IMR-90 (cell line): ENCODE measurements around the gene PDE4B. TPM values are rescaled to one million over a fixed set of nuclear protein-coding genes. Genes with fewer than 3 reads are reported as not detected.

ENCODE experiments used
- ATAC-seq: fragments of 200-7000 bp; cut with Tn5 transposase; 2 replicates; pipeline ENCODE4 v1.9.1; 2020; ENCODE audit warnings: low read depth, mild to moderate bottlenecking, moderate library complexity
- BruUV-seq: library from RNA; stranded (reverse); fragments of 400-500 nt; replicated peaks from 2 replicates; lab custom pipeline; 2021; lab: Mats Ljungman, UMichigan
- CTCF ChIA-PET: fragments of 300-600 bp; formaldehyde crosslinking; extraction: SDS; loops from one replicate; lab custom pipeline; 2021; ENCODE audit warnings: antibody characterized with exemption; lab: Yijun Ruan, JAX
- POLR2A ChIA-PET: fragments of 300-600 bp; sonication (Branson Sonifier 250); formaldehyde crosslinking; loops from one replicate; lab custom pipeline; 2022; ENCODE audit warnings: antibody characterized with exemption; ENCODE audit not compliant: unreplicated experiment; lab: Charles Lee
- DNase-seq: peaks from one replicate; pipeline ENCODE4 v3.0.0; 2013
- H2AFZ ChIP-seq: replicated peaks from 2 replicates; pipeline ENCODE3; 2013; ENCODE audit warnings: low read length, mild to moderate bottlenecking; ENCODE audit not compliant: poor library complexity
- H2AK5ac ChIP-seq: 2 replicates; pipeline ENCODE4 v1.6.1; 2013; ENCODE audit warnings: low read depth, low read length, inconsistent platforms
- H2AK9ac ChIP-seq: replicated peaks from 2 replicates; pipeline ENCODE3; 2013; ENCODE audit warnings: mild to moderate bottlenecking, low read depth, low read length, moderate library complexity; ENCODE audit not compliant: poor library complexity
- H2BK120ac ChIP-seq: 2 replicates; pipeline ENCODE4 v1.6.1; 2013; ENCODE audit warnings: low read depth, low read length, inconsistent platforms
- H2BK15ac ChIP-seq: 3 replicates; pipeline ENCODE4 v1.6.1; 2013; ENCODE audit warnings: low read depth, low read length, inconsistent platforms
- H2BK20ac ChIP-seq: 2 replicates; pipeline ENCODE4 v1.6.1; 2013; ENCODE audit warnings: low read depth, mild to moderate bottlenecking, inconsistent platforms, low read length, moderate library complexity
- H2BK5ac ChIP-seq: 2 replicates; pipeline ENCODE4 v1.6.1; 2013; ENCODE audit warnings: mild to moderate bottlenecking, low read depth, low read length, inconsistent platforms; ENCODE audit not compliant: poor library complexity, severe bottlenecking
- H3K14ac ChIP-seq: replicated peaks from 2 replicates; pipeline ENCODE4 v1.6.1; 2013; ENCODE audit warnings: low read depth, low read length, inconsistent platforms
- H3K18ac ChIP-seq: 2 replicates; pipeline ENCODE4 v1.6.1; 2013; ENCODE audit warnings: low read depth, low read length, control low read depth
- H3K23ac ChIP-seq: 2 replicates; pipeline ENCODE4 v1.6.1; 2013; ENCODE audit warnings: low read depth, low read length, inconsistent platforms
- H3K27ac ChIP-seq: 2 replicates; pipeline ENCODE4 v1.5.1; 2013; ENCODE audit warnings: mild to moderate bottlenecking, control low read depth, low read length; ENCODE audit not compliant: insufficient read depth
- H3K27me3 ChIP-seq: 2 replicates; pipeline ENCODE4 v1.6.1; 2013; ENCODE audit warnings: low read length; ENCODE audit not compliant: control insufficient read depth, insufficient read depth
- H3K36me3 ChIP-seq: 2 replicates; pipeline ENCODE4 v1.6.1; 2013; ENCODE audit warnings: low read length, mixed read lengths; ENCODE audit not compliant: control insufficient read depth, insufficient read depth
- H3K4ac ChIP-seq: 2 replicates; pipeline ENCODE4 v1.6.1; 2013; ENCODE audit warnings: low read depth, low read length, inconsistent platforms
- H3K4me1 ChIP-seq: 2 replicates; pipeline ENCODE4 v1.6.1; 2013; ENCODE audit warnings: low read length, mixed read lengths; ENCODE audit not compliant: control insufficient read depth, insufficient read depth
- H3K4me2 ChIP-seq: 2 replicates; pipeline ENCODE4 v1.6.1; 2013; ENCODE audit warnings: low read depth, mild to moderate bottlenecking, control low read depth, low read length, moderate library complexity
- H3K4me3 ChIP-seq: 2 replicates; pipeline ENCODE4 v1.5.1; 2013; ENCODE audit warnings: low read depth, mild to moderate bottlenecking, control low read depth, low read length, moderate library complexity; ENCODE audit not compliant: insufficient read depth
- H3K56ac ChIP-seq: 2 replicates; pipeline ENCODE4 v1.6.1; 2013; ENCODE audit warnings: low read length, inconsistent platforms; ENCODE audit not compliant: insufficient read depth; ENCODE audit errors: extremely low read depth
- H3K79me1 ChIP-seq, 2 experiments: 2 replicates each; pipeline ENCODE4 v1.6.1; 2013; ENCODE audit warnings: low read length in 2 of 2, inconsistent platforms in 1 of 2, low read depth in 1 of 2
- H3K9ac ChIP-seq: 2 replicates; pipeline ENCODE4 v1.6.1; 2013; ENCODE audit warnings: low read depth, low read length, control low read depth
- H3K9me1 ChIP-seq: 2 replicates; pipeline ENCODE4 v1.6.1; 2013; ENCODE audit warnings: low read length, inconsistent platforms; ENCODE audit not compliant: insufficient read depth
- H3K9me3 ChIP-seq: 2 replicates; pipeline ENCODE4 v1.6.1; 2013; ENCODE audit warnings: low read length; ENCODE audit not compliant: control insufficient read depth, insufficient read depth
- H4K20me1 ChIP-seq: 2 replicates; pipeline ENCODE4 v1.6.1; 2013; ENCODE audit warnings: low read length, inconsistent platforms; ENCODE audit not compliant: insufficient read depth
- H4K5ac ChIP-seq: 2 replicates; pipeline ENCODE4 v1.6.1; 2013; ENCODE audit warnings: mild to moderate bottlenecking, low read depth, low read length, control low read depth
- H4K8ac ChIP-seq, 2 experiments: 2 replicates each; pipeline ENCODE4 v1.6.1; 2013; ENCODE audit warnings: low read depth in 2 of 2, low read length in 2 of 2, control low read depth in 1 of 2, inconsistent platforms in 1 of 2
- H4K91ac ChIP-seq: 2 replicates; pipeline ENCODE4 v1.6.1; 2013; ENCODE audit warnings: low read depth, low read length, inconsistent platforms; ENCODE audit not compliant: insufficient read depth
- BHLHE40 ChIP-seq: fragments of 150-350 bp; IDR thresholded peaks from 2 replicates; pipeline ENCODE4 v1.6.1; 2016; ENCODE audit warnings: mild to moderate bottlenecking, low read depth, low read length
- CEBPB ChIP-seq: IDR thresholded peaks from 2 replicates; pipeline ENCODE4 v1.6.1; 2012; ENCODE audit warnings: low read depth, low read length, improper control_type of control experiment
- CHD1 ChIP-seq: IDR thresholded peaks from 2 replicates; pipeline ENCODE4 v1.6.1; 2012; ENCODE audit warnings: low read depth, low read length, improper control_type of control experiment
- CTCF ChIP-seq: conservative IDR thresholded peaks from 2 replicates; pipeline ENCODE4 v1.5.1; 2012; ENCODE audit warnings: mild to moderate bottlenecking, low read depth, low read length, improper control_type of control experiment
- ELK1 ChIP-seq: fragments of 150-350 bp; IDR thresholded peaks from 2 replicates; pipeline ENCODE4 v1.6.1; 2016; ENCODE audit warnings: low read depth, mild to moderate bottlenecking, low read length, moderate library complexity, borderline replicate concordance
- FOS ChIP-seq: fragments of 150-350 bp; IDR thresholded peaks from 2 replicates; pipeline ENCODE4 v1.6.1; 2016; ENCODE audit warnings: low read depth, low read length
- MAFK ChIP-seq: IDR thresholded peaks from 2 replicates; pipeline ENCODE4 v1.6.1; 2012; ENCODE audit warnings: low read depth, low read length, improper control_type of control experiment
- MAZ ChIP-seq: IDR thresholded peaks from 2 replicates; pipeline ENCODE4 v1.6.1; 2012; ENCODE audit warnings: low read depth, mild to moderate bottlenecking, low read length, improper control_type of control experiment, moderate library complexity, borderline replicate concordance
- NFE2L2 ChIP-seq: fragments of 150-350 bp; IDR thresholded peaks from 2 replicates; pipeline ENCODE4 v1.6.1; 2016; ENCODE audit warnings: low read depth, mild to moderate bottlenecking, low read length
- POLR2A ChIP-seq: IDR thresholded peaks from 2 replicates; pipeline ENCODE4 v1.6.1; 2012; ENCODE audit warnings: mild to moderate bottlenecking, low read depth, low read length
- RAD21 ChIP-seq: IDR thresholded peaks from 2 replicates; pipeline ENCODE4 v1.6.1; 2012; ENCODE audit warnings: low read length, improper control_type of control experiment
- RFX5 ChIP-seq: IDR thresholded peaks from 2 replicates; pipeline ENCODE4 v1.8.0; 2012; ENCODE audit warnings: low read depth, mild to moderate bottlenecking, low read length, moderate library complexity
- SMC3 ChIP-seq: fragments of 150-350 bp; IDR thresholded peaks from 2 replicates; pipeline ENCODE4 v1.6.1; 2016; ENCODE audit warnings: low read depth, mild to moderate bottlenecking, antibody characterized with exemption, low read length, moderate library complexity
- USF2 ChIP-seq: fragments of 150-350 bp; IDR thresholded peaks from 2 replicates; pipeline ENCODE4 v1.6.1; 2017; ENCODE audit warnings: mild to moderate bottlenecking, antibody characterized with exemption, low read length, low read depth
- WGBS, 2 experiments: methylation state at CpG; one replicate each; pipeline versions ENCODE4 v1.1.5 to v1.1.7; 2013; ENCODE audit warnings: missing lambda C conversion rate in 2 of 2; ENCODE audit not compliant: insufficient read length in 1 of 2; ENCODE audit errors: extremely low coverage in 2 of 2; 5-methylcytosine and 5-hydroxymethylcytosine counted together
- dilution Hi-C: fragments of 300-500 bp; cut with HindIII; formaldehyde crosslinking; loops from one replicate; pipeline ENCODE4 v1.14.3; 2018; ENCODE audit warnings: low sequenced_read_pairs; ENCODE audit not compliant: unreplicated experiment
- in situ Hi-C: fragments of 300-500 bp; cut with MboI; formaldehyde crosslinking; loops from 3 replicates; pipeline ENCODE4 v1.14.3; 2019; ENCODE audit warnings: low sequenced_read_pairs, inconsistent platforms, mixed read lengths
- intact Hi-C: fragments of 100-400 bp; cut with micrococcal nuclease; formaldehyde crosslinking; loops from 2 replicates; pipeline ENCODE4 v1.10.0; 2022
- polyA plus RNA-seq, 3 experiments: library from polyadenylated mRNA; depleted of rRNA; stranded (reverse); fragments of >200 nt; gene quantifications; 2 replicates each; pipeline ENCODE4 v1.2.3, GENCODE V29; 2012; ENCODE audit warnings: low replicate concordance in 1 of 3
- total RNA-seq: library from RNA; depleted of rRNA; stranded (reverse); fragments of >200 nt; gene quantifications from 2 replicates; pipeline ENCODE4 v1.2.3, GENCODE V29; 2012

The PDE4B gene
- total and polyA plus RNA-seq, 2 of the 4 experiments (the other 2 are of a cell fraction): 5.8 to 21.3 TPM

- CTCF ChIA-PET: interaction anchor here (1.0 kb wide), 1 partner anchor 17 kb away, joined by 3 read pairs; no protein-coding TSS in a partner anchor
- no peak overlapping the region for H3K56ac ChIP-seq
- no peak overlapping the region for H3K23ac ChIP-seq
- dilution Hi-C loops: no loop called here
- H3K79me1 ChIP-seq: no peaks in the 10 kb centered on the region
- no peak for ATAC-seq
- no peak overlapping the region for H3K4me3 ChIP-seq
- no peak overlapping the region for H4K8ac ChIP-seq
- H2BK5ac ChIP-seq: no peak overlapping the region
- H2BK15ac ChIP-seq: no peak overlapping the region
- no peak overlapping the region for H2BK120ac ChIP-seq
- H3K9ac ChIP-seq: no peak overlapping the region
- H4K5ac ChIP-seq: no peak overlapping the region
- H3K9me3 ChIP-seq: no peaks in the 10 kb centered on the region
- H4K91ac ChIP-seq: no peak overlapping the region
- intact Hi-C loops: no loop called here
- H2AK9ac ChIP-seq: no peak overlapping the region
- no peak for DNase-seq
- H4K20me1 ChIP-seq: no peaks in the 10 kb centered on the region
- H2AFZ ChIP-seq: no peak overlapping the region
- no peaks in the 10 kb centered on the region for H3K36me3 ChIP-seq
- POLR2A ChIA-PET: no interaction called here
- H3K4me1 ChIP-seq: peaks cover 4% of the 10 kb centered on the region
- H3K4me2 ChIP-seq: no peak overlapping the region
- no peak overlapping the region for H3K4ac ChIP-seq
- WGBS, 2 experiments: no CpG with 5 or more reads among the region's 2 CpGs
- no peak overlapping the region for H3K18ac ChIP-seq
- TF ChIP-seq BHLHE40 (no peak), RFX5 (no peak), CTCF (no peak), MAFK (no peak), FOS (no peak), ELK1 (no peak), CHD1 (no peak), CEBPB (no peak), MAZ (no peak), POLR2A (no peak), USF2 (no peak), RAD21 (no peak), SMC3 (no peak), NFE2L2 (no peak)
- no peaks in the 10 kb centered on the region for H3K27me3 ChIP-seq
- H2BK20ac ChIP-seq: no peak overlapping the region
- H2AK5ac ChIP-seq: no peak overlapping the region
- no TSS peak for BruUV-seq
- H3K27ac ChIP-seq: no peak overlapping the region
- no peaks in the 10 kb centered on the region for H3K9me1 ChIP-seq
- in situ Hi-C loops: no loop called here
- no peak overlapping the region for H3K14ac ChIP-seq
Measured at GRCh38 chr1:66288048-66288447, 495.4 kb downstream of the PDE4B start.
